GM23338 (cell line): ENCODE measurements around the gene CELF4. TPM values are rescaled to one million over a fixed set of nuclear protein-coding genes. Genes with fewer than 3 reads are reported as not detected.

Experiments
- ATAC-seq: fragments of 200-7000 bp; cut with Tn5 transposase; 3 replicates; pipeline ENCODE4 v1.9.1; 2020
- DNase-seq: peaks from one replicate; pipeline ENCODE4 v3.0.0-alpha.2; 2015; ENCODE audit warnings: low spot score
- H2AFZ ChIP-seq: fragments of 200-600 bp; sonication (generic); 2 replicates; pipeline ENCODE4 v1.8.0; 2016; ENCODE audit warnings: antibody characterized with exemption, mild to moderate bottlenecking, moderate library complexity
- H3F3A ChIP-seq: fragments of 200-600 bp; sonication (generic); replicated peaks from 2 replicates; pipeline ENCODE4 v1.8.0; 2017; ENCODE audit warnings: antibody characterized with exemption, mixed run types, low read depth
- H3K27ac ChIP-seq: fragments of 200-600 bp; sonication (generic); 2 replicates; pipeline ENCODE4 v1.6.1; 2016; ENCODE audit warnings: low read depth
- H3K27me3 ChIP-seq: fragments of 200-600 bp; sonication (generic); 2 replicates; pipeline ENCODE4 v1.8.0; 2016; ENCODE audit warnings: mild to moderate bottlenecking, mixed run types, moderate library complexity; ENCODE audit not compliant: insufficient read depth
- H3K36me3 ChIP-seq: fragments of 200-600 bp; sonication (generic); 2 replicates; pipeline ENCODE4 v1.8.0; 2016; ENCODE audit warnings: mild to moderate bottlenecking; ENCODE audit not compliant: insufficient read depth
- H3K4me1 ChIP-seq: fragments of 200-600 bp; sonication (generic); 2 replicates; pipeline ENCODE4 v1.8.0; 2016; ENCODE audit warnings: mild to moderate bottlenecking, moderate library complexity; ENCODE audit not compliant: insufficient read depth
- H3K4me2 ChIP-seq: fragments of 200-600 bp; sonication (generic); 2 replicates; pipeline ENCODE4 v1.7.1; 2017; ENCODE audit warnings: mixed run types
- H3K4me3 ChIP-seq: fragments of 200-600 bp; sonication (generic); 2 replicates; pipeline ENCODE4 v1.6.1; 2016; ENCODE audit warnings: mixed run types
- H3K79me2 ChIP-seq: fragments of 200-600 bp; sonication (generic); replicated peaks from 2 replicates; pipeline ENCODE4 v1.8.0; 2017; ENCODE audit warnings: mild to moderate bottlenecking; ENCODE audit not compliant: insufficient read depth
- H3K9me2 ChIP-seq: fragments of 200-600 bp; sonication (generic); 2 replicates; pipeline ENCODE4 v1.8.0; 2017; ENCODE audit not compliant: insufficient read depth
- H4K20me1 ChIP-seq: fragments of 200-600 bp; sonication (generic); replicated peaks from 2 replicates; pipeline ENCODE4 v1.8.0; 2017; ENCODE audit warnings: mild to moderate bottlenecking; ENCODE audit not compliant: insufficient read depth
- H3K27ac Mint-ChIP-seq: 2 replicates; pipeline ENCODE4 v1.8.0; 2020; ENCODE audit warnings: inconsistent platforms, mild to moderate bottlenecking, moderate library complexity, mixed read lengths
- H3K27me3 Mint-ChIP-seq: 3 replicates; pipeline ENCODE4 v1.8.0; 2022; ENCODE audit warnings: low read depth, mild to moderate bottlenecking, moderate library complexity, mixed read lengths, inconsistent platforms; ENCODE audit not compliant: insufficient read depth, poor library complexity
- H3K36me3 Mint-ChIP-seq: 3 replicates; pipeline ENCODE4 v1.8.0; 2021; ENCODE audit warnings: low read depth, mild to moderate bottlenecking, inconsistent platforms, moderate library complexity, mixed read lengths
- H3K4me1 Mint-ChIP-seq: 3 replicates; pipeline ENCODE4 v1.8.0; 2020; ENCODE audit warnings: mild to moderate bottlenecking, inconsistent platforms, mixed read lengths
- H3K4me3 Mint-ChIP-seq: 3 replicates; pipeline ENCODE4 v1.8.0; 2021; ENCODE audit warnings: moderate library complexity, mild to moderate bottlenecking, inconsistent platforms, mixed read lengths
- H3K9me3 Mint-ChIP-seq: 3 replicates; pipeline ENCODE4 v1.8.0; 2020; ENCODE audit warnings: moderate library complexity, mild to moderate bottlenecking, inconsistent platforms, mixed read lengths
- STAT1 ChIP-seq: IDR thresholded peaks from one replicate; pipeline ENCODE4 v1.6.1; 2016; ENCODE audit warnings: antibody characterized with exemption; ENCODE audit not compliant: unreplicated experiment
- polyA plus RNA-seq: library from polyadenylated mRNA; unstranded; fragments of >200 nt; fragmentation: Nextera tagmentation; extraction: Ambion mirVana; gene quantifications from 2 replicates; pipeline ENCODE4 v1.2.1, GENCODE V29; 2016
- total RNA-seq: library from RNA; depleted of rRNA; stranded (reverse); fragments of >200 nt; shearing (Covaris generic); gene quantifications from 2 replicates; pipeline ENCODE4 v1.2.3, GENCODE V29; 2014
- TF ChIP-seq, protein P1 (sequence below): IDR thresholded peaks from 2 replicates; pipeline ENCODE4 v1.6.1; 2016; ENCODE audit warnings: antibody characterized with exemption
- TF ChIP-seq, protein P2 (sequence below): fragments of 250-450 bp; sonication (Bioruptor Pico); IDR thresholded peaks from 2 replicates; pipeline ENCODE4 v1.5.0; 2020; ENCODE audit warnings: mild to moderate bottlenecking, moderate library complexity

CELF4 gene
- total and polyA plus RNA-seq, 2 experiments from 2014 or later = 2.6 to 6.7 TPM

DNA sequence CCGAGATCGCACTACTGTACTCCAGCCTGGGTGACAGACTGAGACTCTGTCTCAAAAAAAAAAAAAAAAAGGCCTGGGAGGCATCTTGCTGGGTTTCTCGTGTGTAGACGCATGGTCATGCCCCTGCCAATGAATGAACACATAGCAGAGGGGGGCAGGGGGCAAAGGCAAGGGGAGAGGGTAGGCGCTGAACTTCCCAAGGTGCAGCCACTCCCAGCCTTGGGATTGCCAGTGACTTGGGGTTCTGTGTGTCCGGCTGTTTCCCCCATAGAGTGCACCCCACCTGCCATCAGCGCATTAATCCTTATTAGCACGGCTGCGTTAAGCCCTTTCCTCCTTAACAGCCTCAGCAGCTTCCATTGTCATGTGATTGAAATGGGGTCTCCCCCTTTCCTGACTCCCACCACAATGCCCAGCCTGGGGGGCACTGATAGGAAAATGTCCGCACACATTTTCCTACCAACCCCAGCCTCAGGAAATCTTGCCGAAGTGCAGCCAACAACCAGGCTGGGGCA is 225.8 kb downstream of the CELF4 start:
- no peak overlapping the region for H3K27ac ChIP-seq
- H3K36me3 ChIP-seq = no peaks in the 10 kb centered on the region
- no peaks in the 10 kb centered on the region for H3K9me2 ChIP-seq
- peaks cover 15% of the 10 kb centered on the region for H3K4me1 Mint-ChIP-seq
- H3K4me2 ChIP-seq = no peak overlapping the region
- H3K4me1 ChIP-seq = no peaks in the 10 kb centered on the region; the same call in 1 of the 2 replicates
- H3K79me2 ChIP-seq = no peaks in the 10 kb centered on the region
- TF ChIP-seq STAT1 = no peak
- H3K27me3 Mint-ChIP-seq = peaks cover 8% of the 10 kb centered on the region
- no peaks in the 10 kb centered on the region for H3K27me3 ChIP-seq
- no peak overlapping the region for H2AFZ ChIP-seq
- H3K4me3 ChIP-seq = no peak overlapping the region
- no peaks in the 10 kb centered on the region for H3F3A ChIP-seq
- DNase-seq (no peak), ATAC-seq (no peak)
- no peak overlapping the region for H3K27ac Mint-ChIP-seq
- no peaks in the 10 kb centered on the region for H3K36me3 Mint-ChIP-seq
- H3K9me3 Mint-ChIP-seq = no peaks in the 10 kb centered on the region
- H4K20me1 ChIP-seq = peaks cover 4% of the 10 kb centered on the region; the same call in 1 of the 2 replicates
- H3K4me3 Mint-ChIP-seq = no peak overlapping the region

DNA sequence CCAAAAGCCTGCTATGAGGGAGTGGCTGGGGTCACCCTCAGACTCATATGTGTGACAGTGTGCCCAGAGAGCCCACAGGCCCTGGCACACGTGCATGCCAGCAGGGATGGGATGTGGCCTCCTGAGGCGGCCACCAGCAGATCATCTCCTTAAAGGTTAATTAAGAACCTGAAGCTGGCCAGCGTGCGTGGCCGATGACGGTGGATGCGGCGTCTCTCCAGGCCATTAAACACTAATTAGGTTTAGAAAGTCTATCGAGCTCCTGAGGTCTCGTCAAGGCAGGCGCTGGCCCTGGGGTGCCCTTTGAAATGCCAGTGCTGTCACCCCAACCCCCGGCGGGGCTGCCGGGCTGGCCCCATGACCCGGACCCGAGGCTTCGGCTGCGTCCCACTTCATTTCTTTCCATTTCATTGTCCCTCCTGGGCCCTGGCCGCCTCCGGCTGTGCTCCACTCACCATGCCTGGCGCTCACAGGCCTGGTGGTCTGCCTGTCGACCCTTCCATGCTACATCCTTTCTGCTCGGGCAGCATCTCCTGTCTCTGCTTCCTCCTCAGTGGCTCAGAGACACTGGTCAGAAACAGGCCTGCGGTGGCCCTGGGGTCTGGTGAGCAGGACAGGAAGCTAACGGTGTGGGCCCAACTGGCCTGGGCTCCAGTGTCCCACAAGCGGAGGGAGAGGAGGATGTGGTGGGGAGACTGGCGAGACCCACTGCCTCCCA is 228.9 kb downstream of the CELF4 start:
- TF ChIP-seq, protein P1, sequence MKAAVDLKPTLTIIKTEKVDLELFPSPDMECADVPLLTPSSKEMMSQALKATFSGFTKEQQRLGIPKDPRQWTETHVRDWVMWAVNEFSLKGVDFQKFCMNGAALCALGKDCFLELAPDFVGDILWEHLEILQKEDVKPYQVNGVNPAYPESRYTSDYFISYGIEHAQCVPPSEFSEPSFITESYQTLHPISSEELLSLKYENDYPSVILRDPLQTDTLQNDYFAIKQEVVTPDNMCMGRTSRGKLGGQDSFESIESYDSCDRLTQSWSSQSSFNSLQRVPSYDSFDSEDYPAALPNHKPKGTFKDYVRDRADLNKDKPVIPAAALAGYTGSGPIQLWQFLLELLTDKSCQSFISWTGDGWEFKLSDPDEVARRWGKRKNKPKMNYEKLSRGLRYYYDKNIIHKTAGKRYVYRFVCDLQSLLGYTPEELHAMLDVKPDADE = no peak
- TF ChIP-seq, protein P2, sequence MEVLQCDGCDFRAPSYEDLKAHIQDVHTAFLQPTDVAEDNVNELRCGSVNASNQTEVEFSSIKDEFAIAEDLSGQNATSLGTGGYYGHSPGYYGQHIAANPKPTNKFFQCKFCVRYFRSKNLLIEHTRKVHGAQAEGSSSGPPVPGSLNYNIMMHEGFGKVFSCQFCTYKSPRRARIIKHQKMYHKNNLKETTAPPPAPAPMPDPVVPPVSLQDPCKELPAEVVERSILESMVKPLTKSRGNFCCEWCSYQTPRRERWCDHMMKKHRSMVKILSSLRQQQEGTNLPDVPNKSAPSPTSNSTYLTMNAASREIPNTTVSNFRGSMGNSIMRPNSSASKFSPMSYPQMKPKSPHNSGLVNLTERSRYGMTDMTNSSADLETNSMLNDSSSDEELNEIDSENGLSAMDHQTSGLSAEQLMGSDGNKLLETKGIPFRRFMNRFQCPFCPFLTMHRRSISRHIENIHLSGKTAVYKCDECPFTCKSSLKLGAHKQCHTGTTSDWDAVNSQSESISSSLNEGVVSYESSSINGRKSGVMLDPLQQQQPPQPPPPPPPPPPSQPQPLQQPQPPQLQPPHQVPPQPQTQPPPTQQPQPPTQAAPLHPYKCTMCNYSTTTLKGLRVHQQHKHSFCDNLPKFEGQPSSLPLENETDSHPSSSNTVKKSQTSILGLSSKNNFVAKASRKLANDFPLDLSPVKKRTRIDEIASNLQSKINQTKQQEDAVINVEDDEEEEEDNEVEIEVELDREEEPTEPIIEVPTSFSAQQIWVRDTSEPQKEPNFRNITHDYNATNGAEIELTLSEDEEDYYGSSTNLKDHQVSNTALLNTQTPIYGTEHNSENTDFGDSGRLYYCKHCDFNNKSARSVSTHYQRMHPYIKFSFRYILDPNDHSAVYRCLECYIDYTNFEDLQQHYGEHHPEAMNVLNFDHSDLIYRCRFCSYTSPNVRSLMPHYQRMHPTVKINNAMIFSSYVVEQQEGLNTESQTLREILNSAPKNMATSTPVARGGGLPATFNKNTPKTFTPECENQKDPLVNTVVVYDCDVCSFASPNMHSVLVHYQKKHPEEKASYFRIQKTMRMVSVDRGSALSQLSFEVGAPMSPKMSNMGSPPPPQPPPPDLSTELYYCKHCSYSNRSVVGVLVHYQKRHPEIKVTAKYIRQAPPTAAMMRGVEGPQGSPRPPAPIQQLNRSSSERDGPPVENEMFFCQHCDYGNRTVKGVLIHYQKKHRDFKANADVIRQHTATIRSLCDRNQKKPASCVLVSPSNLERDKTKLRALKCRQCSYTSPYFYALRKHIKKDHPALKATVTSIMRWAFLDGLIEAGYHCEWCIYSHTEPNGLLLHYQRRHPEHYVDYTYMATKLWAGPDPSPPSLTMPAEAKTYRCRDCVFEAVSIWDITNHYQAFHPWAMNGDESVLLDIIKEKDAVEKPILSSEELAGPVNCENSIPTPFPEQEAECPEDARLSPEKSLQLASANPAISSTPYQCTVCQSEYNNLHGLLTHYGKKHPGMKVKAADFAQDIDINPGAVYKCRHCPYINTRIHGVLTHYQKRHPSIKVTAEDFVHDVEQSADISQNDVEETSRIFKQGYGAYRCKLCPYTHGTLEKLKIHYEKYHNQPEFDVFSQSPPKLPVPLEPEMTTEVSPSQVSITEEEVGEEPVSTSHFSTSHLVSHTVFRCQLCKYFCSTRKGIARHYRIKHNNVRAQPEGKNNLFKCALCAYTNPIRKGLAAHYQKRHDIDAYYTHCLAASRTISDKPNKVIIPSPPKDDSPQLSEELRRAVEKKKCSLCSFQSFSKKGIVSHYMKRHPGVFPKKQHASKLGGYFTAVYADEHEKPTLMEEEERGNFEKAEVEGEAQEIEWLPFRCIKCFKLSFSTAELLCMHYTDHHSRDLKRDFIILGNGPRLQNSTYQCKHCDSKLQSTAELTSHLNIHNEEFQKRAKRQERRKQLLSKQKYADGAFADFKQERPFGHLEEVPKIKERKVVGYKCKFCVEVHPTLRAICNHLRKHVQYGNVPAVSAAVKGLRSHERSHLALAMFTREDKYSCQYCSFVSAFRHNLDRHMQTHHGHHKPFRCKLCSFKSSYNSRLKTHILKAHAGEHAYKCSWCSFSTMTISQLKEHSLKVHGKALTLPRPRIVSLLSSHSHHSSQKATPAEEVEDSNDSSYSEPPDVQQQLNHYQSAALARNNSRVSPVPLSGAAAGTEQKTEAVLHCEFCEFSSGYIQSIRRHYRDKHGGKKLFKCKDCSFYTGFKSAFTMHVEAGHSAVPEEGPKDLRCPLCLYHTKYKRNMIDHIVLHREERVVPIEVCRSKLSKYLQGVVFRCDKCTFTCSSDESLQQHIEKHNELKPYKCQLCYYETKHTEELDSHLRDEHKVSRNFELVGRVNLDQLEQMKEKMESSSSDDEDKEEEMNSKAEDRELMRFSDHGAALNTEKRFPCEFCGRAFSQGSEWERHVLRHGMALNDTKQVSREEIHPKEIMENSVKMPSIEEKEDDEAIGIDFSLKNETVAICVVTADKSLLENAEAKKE (CRISPR knock-in tag) = no peak
- no peak overlapping the region for H3K4me3 ChIP-seq
- H3K36me3 ChIP-seq = no peaks in the 10 kb centered on the region
- no peaks in the 10 kb centered on the region for H4K20me1 ChIP-seq
- Mint-ChIP-seq H3K9me3 (no peaks in the 10 kb centered on the region), H3K4me3 (no peak overlapping the region), H3K27me3 (peaks cover 6% of the 10 kb centered on the region), H3K27ac (no peak overlapping the region), H3K36me3 (no peaks in the 10 kb centered on the region), H3K4me1 (peaks cover 10% of the 10 kb centered on the region)
- H2AFZ ChIP-seq = no peak overlapping the region
- no peaks in the 10 kb centered on the region for H3K9me2 ChIP-seq
- H3K4me1 ChIP-seq = no peaks in the 10 kb centered on the region; the same call in 1 of the 2 replicates
- H3K27ac ChIP-seq = no peak overlapping the region
- DNase-seq = no peak
- no peak for ATAC-seq
- H3K27me3 ChIP-seq = no peaks in the 10 kb centered on the region
- H3F3A ChIP-seq = no peaks in the 10 kb centered on the region
- no peaks in the 10 kb centered on the region for H3K79me2 ChIP-seq
- no peak overlapping the region for H3K4me2 ChIP-seq
